SJCRH30 (cell line): ENCODE results near the gene SLC5A11. TPM values are rescaled to one million over a fixed set of nuclear protein-coding genes. Genes with fewer than 3 reads are reported as not detected.
"Not testable (repeated sequence)": the region's sequence is repeated elsewhere in the genome, so short reads cannot be mapped to it uniquely, and the experiment has no call there.

Experiments used
- DNase-seq, 2 experiments: peaks; one replicate each; pipeline ENCODE4 v3.0.0-alpha.2; 2015 to 2020
- H3K27ac ChIP-seq: fragments of 250-450 bp; sonication (Bioruptor Pico); 2 replicates; pipeline ENCODE4 v1.5.1; 2020; ENCODE audit warnings: mild to moderate bottlenecking, moderate library complexity
- H3K27me3 ChIP-seq: fragments of 250-450 bp; sonication (Bioruptor Pico); 2 replicates; pipeline ENCODE4 v1.5.1; 2020; ENCODE audit warnings: mild to moderate bottlenecking, moderate library complexity
- H3K36me3 ChIP-seq: fragments of 250-450 bp; sonication (Bioruptor Pico); 2 replicates; pipeline ENCODE4 v1.5.1; 2020; ENCODE audit warnings: mild to moderate bottlenecking, moderate library complexity
- H3K4me1 ChIP-seq: fragments of 250-450 bp; sonication (Bioruptor Pico); 2 replicates; pipeline ENCODE4 v1.5.1; 2020; ENCODE audit warnings: mild to moderate bottlenecking, moderate library complexity
- H3K4me3 ChIP-seq: fragments of 250-450 bp; sonication (Bioruptor Pico); 2 replicates; pipeline ENCODE4 v1.5.1; 2020; ENCODE audit warnings: mild to moderate bottlenecking, moderate library complexity
- H3K9me3 ChIP-seq: fragments of 250-450 bp; sonication (Bioruptor Pico); replicated peaks from 2 replicates; pipeline ENCODE4 v1.5.1; 2020; ENCODE audit warnings: mild to moderate bottlenecking, moderate library complexity
- total RNA-seq: library from RNA; depleted of rRNA; stranded (reverse); fragments of >200 nt; shearing (Covaris generic); gene quantifications from 2 replicates; pipeline ENCODE4 v1.2.3, GENCODE V29; 2014; rRNA removed

SLC5A11 gene, protein sequence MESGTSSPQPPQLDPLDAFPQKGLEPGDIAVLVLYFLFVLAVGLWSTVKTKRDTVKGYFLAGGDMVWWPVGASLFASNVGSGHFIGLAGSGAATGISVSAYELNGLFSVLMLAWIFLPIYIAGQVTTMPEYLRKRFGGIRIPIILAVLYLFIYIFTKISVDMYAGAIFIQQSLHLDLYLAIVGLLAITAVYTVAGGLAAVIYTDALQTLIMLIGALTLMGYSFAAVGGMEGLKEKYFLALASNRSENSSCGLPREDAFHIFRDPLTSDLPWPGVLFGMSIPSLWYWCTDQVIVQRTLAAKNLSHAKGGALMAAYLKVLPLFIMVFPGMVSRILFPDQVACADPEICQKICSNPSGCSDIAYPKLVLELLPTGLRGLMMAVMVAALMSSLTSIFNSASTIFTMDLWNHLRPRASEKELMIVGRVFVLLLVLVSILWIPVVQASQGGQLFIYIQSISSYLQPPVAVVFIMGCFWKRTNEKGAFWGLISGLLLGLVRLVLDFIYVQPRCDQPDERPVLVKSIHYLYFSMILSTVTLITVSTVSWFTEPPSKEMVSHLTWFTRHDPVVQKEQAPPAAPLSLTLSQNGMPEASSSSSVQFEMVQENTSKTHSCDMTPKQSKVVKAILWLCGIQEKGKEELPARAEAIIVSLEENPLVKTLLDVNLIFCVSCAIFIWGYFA
- 0.06 and 0.25 TPM in 2 replicates for total RNA-seq

DNA sequence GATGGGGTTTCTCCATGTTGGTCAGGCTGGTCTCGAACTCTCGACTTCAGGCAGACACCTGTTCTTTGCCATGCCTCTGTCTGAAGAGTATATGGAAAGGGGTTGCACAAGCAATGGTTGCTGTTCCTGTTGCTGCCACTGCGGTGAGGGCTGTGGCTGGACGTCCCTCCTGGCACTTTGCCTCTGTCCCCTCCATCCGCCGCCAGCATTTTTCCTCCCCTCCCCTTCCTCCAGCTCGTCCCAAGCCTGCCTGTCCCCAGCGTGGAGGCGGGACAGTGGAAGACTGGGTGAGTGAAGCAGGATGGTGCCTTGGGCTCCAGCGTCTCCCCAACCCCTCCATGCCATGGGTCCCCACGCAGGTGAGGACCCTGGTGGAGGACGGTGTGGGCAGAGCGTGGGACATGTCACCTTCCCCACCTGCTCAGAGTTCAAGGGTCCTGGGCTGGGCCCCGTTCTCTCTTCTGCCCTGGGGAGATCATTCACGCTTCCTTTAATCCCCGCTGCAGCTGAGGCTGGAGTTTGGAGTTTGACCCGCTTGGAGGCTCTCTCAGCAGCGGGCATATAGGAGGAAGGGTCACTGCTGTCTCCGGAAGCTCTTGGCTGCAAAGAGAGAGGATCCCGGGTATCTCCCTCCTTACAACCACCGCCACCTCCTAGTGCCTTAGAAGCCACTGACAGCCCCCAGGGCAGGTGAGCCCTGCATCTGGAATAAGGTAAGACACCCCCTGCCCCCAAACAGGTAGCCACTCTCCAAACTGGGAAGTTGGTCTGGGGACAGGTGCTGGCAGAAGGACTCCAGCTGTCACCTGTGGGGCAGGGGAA, at the start of gene SLC5A11:
Gene SLC5A11, plus strand, starts transcription at position 238 of the 822 bp plus-strand sequence. CDS start 12,681 bp downstream, outside the sequence.
- Histone ChIP-seq H3K4me3 (no peak within 1 kb of the TSS), H3K27ac (no peak within 1 kb of the TSS), H3K9me3 (no peaks in the 10 kb centered on the region), H3K4me1 (peaks cover 7% of the 10 kb centered on the region), H3K36me3 (no peaks in the 10 kb centered on the region), H3K27me3 (no peaks in the 10 kb centered on the region)
- no peak for DNase-seq

DNA sequence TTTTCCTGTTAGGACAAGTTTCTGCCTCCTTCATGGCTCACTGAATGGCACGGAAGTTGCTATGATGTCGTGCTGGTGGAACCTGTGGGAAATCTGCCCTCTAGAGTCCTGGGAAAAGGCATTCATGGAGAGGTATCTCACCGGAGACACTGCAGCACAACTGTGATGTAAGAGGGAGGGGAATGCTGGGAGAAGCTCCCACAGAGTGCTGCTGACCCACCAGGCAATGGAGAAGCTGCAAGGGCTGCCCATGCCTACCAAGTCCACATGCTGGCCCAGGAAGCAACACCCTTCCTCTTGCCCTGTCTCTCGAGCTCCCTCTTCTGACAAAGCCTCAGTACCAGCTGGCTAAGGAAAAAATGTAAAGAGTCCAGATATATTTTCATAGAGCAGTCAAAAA, 45.2 kb upstream of the SLC5A11 start:
- H3K4me3 ChIP-seq: no peak overlapping the region
- DNase-seq: no peak
- no peaks in the 10 kb centered on the region for H3K4me1 ChIP-seq
- H3K27me3 ChIP-seq: no peaks in the 10 kb centered on the region
- H3K27ac ChIP-seq: no peak overlapping the region
- no peaks in the 10 kb centered on the region for H3K9me3 ChIP-seq
- peaks cover 53% of the 10 kb centered on the region for H3K36me3 ChIP-seq

DNA sequence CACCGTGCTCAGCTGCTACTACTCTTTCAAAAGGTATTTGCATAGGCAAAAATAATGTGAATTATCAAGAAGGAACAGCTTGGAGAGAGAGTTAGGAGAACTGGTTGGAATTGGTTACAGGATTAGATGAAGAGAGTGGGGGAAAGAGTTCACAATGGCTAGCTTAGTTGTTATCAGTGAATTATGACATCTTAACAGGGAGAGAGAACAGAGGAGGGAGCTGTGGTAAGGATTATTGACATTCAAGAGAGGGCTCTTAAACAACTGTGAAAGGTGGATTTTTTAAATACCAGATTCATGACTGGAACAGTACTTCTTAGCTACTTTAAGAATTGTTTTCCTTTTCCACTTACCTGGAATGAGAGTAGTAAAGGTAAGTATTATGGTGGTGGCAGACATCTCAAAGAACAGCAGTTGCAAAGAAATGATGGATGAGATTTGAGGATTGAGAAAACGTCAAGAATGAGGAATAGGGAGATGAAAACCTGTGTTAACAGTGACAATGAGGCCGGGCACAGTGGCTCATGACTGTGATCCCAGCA, 43.9 kb upstream of the SLC5A11 start:
- Histone ChIP-seq H3K4me1 (no peaks in the 10 kb centered on the region), H3K9me3 (no peaks in the 10 kb centered on the region), H3K4me3 (no peak overlapping the region), H3K27me3 (no peaks in the 10 kb centered on the region), H3K27ac (no peak overlapping the region), H3K36me3 (peaks cover 58% of the 10 kb centered on the region)
- no peak for DNase-seq

- no peak for DNase-seq
- H3K9me3 ChIP-seq: no peaks in the 10 kb centered on the region
- peaks cover 57% of the 10 kb centered on the region for H3K36me3 ChIP-seq
- H3K27me3 ChIP-seq: no peaks in the 10 kb centered on the region
- no peak overlapping the region for H3K4me3 ChIP-seq
- no peaks in the 10 kb centered on the region for H3K4me1 ChIP-seq
- H3K27ac ChIP-seq: no peak overlapping the region
Measured at GRCh38 chr16:24805484-24805883, 40.3 kb upstream of the SLC5A11 start.

DNA sequence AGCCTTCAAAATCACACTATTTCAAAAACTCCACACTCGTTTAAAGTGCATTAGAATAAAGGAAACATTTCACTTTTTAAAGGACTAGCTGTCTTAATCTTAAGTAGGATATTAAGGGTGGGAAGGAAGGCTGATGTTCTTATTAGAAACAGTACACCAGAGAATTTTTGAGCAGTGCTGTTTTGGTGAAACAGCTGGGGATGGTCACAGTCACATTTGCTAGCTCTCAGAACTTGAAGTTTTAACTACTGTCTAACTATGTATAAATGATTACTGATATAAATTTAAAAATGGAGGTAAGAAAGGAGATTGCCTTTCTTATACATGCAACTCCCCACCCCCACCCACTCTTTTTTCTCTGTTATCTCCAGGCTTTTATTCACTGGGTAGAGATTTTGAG, 38.5 kb upstream of the SLC5A11 start:
- Histone ChIP-seq H3K27me3 (no peaks in the 10 kb centered on the region), H3K4me1 (no peaks in the 10 kb centered on the region), H3K36me3 (peaks cover 60% of the 10 kb centered on the region), H3K4me3 (no peak overlapping the region), H3K9me3 (no peaks in the 10 kb centered on the region), H3K27ac (no peak overlapping the region)
- DNase-seq: no peak

GRCh38 chr16:24810951-24811843, 34.6 kb upstream of the SLC5A11 start:
- H3K4me3 ChIP-seq: no peak overlapping the region
- no peaks in the 10 kb centered on the region for H3K4me1 ChIP-seq
- H3K27ac ChIP-seq: no peak overlapping the region
- H3K9me3 ChIP-seq: no peaks in the 10 kb centered on the region
- no peaks in the 10 kb centered on the region for H3K27me3 ChIP-seq
- peaks cover 64% of the 10 kb centered on the region for H3K36me3 ChIP-seq
- DNase-seq: no peak

DNA sequence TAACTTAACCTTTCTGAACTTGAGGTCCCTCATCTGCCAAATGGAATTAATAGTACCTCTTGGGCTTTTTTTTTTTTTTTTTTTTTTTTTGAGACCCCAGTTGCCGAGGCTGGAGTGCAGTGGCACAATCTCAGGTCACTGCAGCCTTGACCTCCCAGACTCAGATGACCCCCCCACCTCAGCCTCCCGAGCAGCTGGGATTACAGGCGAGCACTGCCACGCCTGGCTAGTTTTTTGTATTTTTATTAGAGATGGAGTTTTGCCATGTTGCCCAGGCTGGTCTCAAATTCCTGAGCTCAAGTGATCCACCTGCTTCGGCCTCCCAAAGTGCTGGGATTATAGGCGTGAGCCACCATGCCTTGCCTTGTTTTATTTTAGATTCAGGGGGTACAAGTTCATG, 33.0 kb upstream of the SLC5A11 start:
- H3K27me3 ChIP-seq, H3K9me3 ChIP-seq, DNase-seq, H3K27ac ChIP-seq, H3K4me3 ChIP-seq, H3K4me1 ChIP-seq: not testable (repeated sequence)
- peaks cover 70% of the 10 kb centered on the region for H3K36me3 ChIP-seq

GRCh38 chr16:24815021-24815420, 30.7 kb upstream of the SLC5A11 start:
- no peak for DNase-seq
- no peaks in the 10 kb centered on the region for H3K4me1 ChIP-seq
- no peaks in the 10 kb centered on the region for H3K9me3 ChIP-seq
- H3K36me3 ChIP-seq: peaks cover 57% of the 10 kb centered on the region
- H3K27me3 ChIP-seq: no peaks in the 10 kb centered on the region
- no peak overlapping the region for H3K4me3 ChIP-seq
- no peak overlapping the region for H3K27ac ChIP-seq

GRCh38 chr16:24816688-24817087, 29.1 kb upstream of the SLC5A11 start:
- Histone ChIP-seq H3K9me3 (no peaks in the 10 kb centered on the region), H3K27ac (no peak overlapping the region), H3K36me3 (peaks cover 60% of the 10 kb centered on the region), H3K4me1 (no peaks in the 10 kb centered on the region), H3K27me3 (no peaks in the 10 kb centered on the region), H3K4me3 (no peak overlapping the region)
- no peak for DNase-seq

- no peak overlapping the region for H3K4me3 ChIP-seq
- no peak overlapping the region for H3K27ac ChIP-seq
- H3K9me3 ChIP-seq: no peaks in the 10 kb centered on the region
- H3K4me1 ChIP-seq: no peaks in the 10 kb centered on the region
- no peak for DNase-seq
- peaks cover 49% of the 10 kb centered on the region for H3K36me3 ChIP-seq
- H3K27me3 ChIP-seq: no peaks in the 10 kb centered on the region
Measured at GRCh38 chr16:24819462-24820040, 26.2 kb upstream of the SLC5A11 start.

GRCh38 chr16:24820522-24820921, 25.2 kb upstream of the SLC5A11 start:
- Histone ChIP-seq H3K4me3 (no peak overlapping the region), H3K27ac (no peak overlapping the region), H3K27me3 (no peaks in the 10 kb centered on the region), H3K4me1 (no peaks in the 10 kb centered on the region), H3K36me3 (peaks cover 51% of the 10 kb centered on the region), H3K9me3 (no peaks in the 10 kb centered on the region)
- no peak for DNase-seq

- no peak overlapping the region for H3K4me3 ChIP-seq
- H3K27me3 ChIP-seq: no peaks in the 10 kb centered on the region
- no peak for DNase-seq
- H3K36me3 ChIP-seq: peaks cover 47% of the 10 kb centered on the region
- no peak overlapping the region for H3K27ac ChIP-seq
- no peaks in the 10 kb centered on the region for H3K9me3 ChIP-seq
- no peaks in the 10 kb centered on the region for H3K4me1 ChIP-seq
Measured at GRCh38 chr16:24821129-24821528, 24.6 kb upstream of the SLC5A11 start.

DNA sequence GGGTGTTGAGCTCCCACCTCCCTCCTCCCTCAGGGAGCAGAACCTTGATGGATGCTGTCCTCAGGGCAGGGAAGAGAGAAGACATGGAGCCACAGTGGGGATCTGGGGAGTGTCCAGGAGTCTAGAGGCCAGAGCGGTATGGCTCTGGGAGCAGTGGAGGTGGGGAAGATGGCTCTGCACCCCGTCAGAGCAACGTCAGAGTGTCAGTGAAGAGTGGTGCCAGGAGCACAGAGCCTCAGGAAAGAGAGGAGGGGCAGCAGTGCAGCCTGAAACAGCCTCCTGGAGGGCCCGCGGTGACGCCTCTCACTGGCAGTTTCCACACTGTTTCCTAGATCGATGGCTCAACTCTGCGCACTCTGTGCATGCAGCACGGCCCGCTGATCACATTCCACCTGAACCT, 23.2 kb upstream of the SLC5A11 start:
- Histone ChIP-seq H3K4me3 (no peak overlapping the region), H3K27me3 (no peaks in the 10 kb centered on the region), H3K36me3 (peaks cover 36% of the 10 kb centered on the region), H3K4me1 (no peaks in the 10 kb centered on the region), H3K9me3 (no peaks in the 10 kb centered on the region), H3K27ac (no peak overlapping the region)
- no peak for DNase-seq

DNA sequence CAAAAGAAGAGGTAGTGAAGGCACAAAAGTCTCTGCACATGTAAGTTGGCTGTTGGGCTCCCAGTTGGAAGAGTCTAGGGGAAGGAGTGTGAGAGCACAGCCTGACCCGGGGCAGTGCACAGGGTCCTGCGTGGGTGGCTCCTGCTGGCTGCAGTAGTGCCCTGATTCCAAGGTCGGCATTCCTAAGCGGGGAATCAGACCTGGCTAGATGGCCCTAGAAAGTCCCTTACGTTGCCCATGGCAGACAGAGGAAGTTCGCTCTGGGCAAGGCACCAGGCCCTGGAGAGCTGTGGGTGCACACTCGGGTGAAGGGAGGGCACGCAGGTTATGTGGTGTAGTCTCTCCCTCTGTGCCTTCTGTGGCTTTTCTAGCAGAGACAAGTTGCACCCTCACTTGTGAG, 22.8 kb upstream of the SLC5A11 start:
- Histone ChIP-seq H3K27ac (no peak overlapping the region), H3K4me3 (no peak overlapping the region), H3K4me1 (no peaks in the 10 kb centered on the region), H3K36me3 (peaks cover 33% of the 10 kb centered on the region), H3K27me3 (no peaks in the 10 kb centered on the region), H3K9me3 (no peaks in the 10 kb centered on the region)
- DNase-seq: no peak
